ENCODE measurements around the gene MAP3K19. TPM values are rescaled to one million over a fixed set of nuclear protein-coding genes. Genes with fewer than 3 reads are reported as not detected.
A peak's percentile ranks its signal among the peaks of the same experiment; 100 is the strongest.
"Not testable (repeated sequence)": the region's sequence is repeated elsewhere in the genome, so short reads cannot be mapped to it uniquely, and the experiment has no call there.

The MAP3K19 gene
- total RNA-seq, 1 experiment from 2014 or later, result not detected

- Histone ChIP-seq H3K27ac (no peak overlapping the region), H3K9me3 (replicated peaks) (peaks cover 6% of the 10 kb centered on the region; the same call in 1 of the 2 replicates), H3K4me1 (no peaks in the 10 kb centered on the region), H3K36me3 (peaks cover 41% of the 10 kb centered on the region), H3K27me3 (no peaks in the 10 kb centered on the region), H3K4me3 (no peak overlapping the region)
- DNase-seq, result no peak
These were observed 19.5 kb upstream of the MAP3K19 start for GRCh38 chr2:135066710-135067109.

GRCh38 chr2:135064149-135064548, 16.9 kb upstream of the MAP3K19 start:
- Histone ChIP-seq H3K9me3 (replicated peaks) (no peaks in the 10 kb centered on the region), H3K27me3 (no peaks in the 10 kb centered on the region), H3K36me3 (peaks cover 46% of the 10 kb centered on the region), H3K27ac (no peak overlapping the region), H3K4me3 (no peak overlapping the region), H3K4me1 (no peaks in the 10 kb centered on the region)
- DNase-seq, result no peak

- no peaks in the 10 kb centered on the region for H3K9me3 ChIP-seq (replicated peaks)
These were observed 16.0 kb upstream of the MAP3K19 start for GRCh38 chr2:135063210-135063609.

GRCh38 chr2:135059577-135059976, 12.3 kb upstream of the MAP3K19 start:
- Histone ChIP-seq H3K9me3 (replicated peaks) (no peaks in the 10 kb centered on the region), H3K4me3 (no peak overlapping the region), H3K27me3 (no peaks in the 10 kb centered on the region), H3K4me1 (no peaks in the 10 kb centered on the region), H3K36me3 (peaks cover 51% of the 10 kb centered on the region), H3K27ac (no peak overlapping the region)
- no peak for DNase-seq

More at GRCh38 chr2:135063210-135063609, 16.0 kb upstream of the MAP3K19 start:
- no peak for DNase-seq
- Histone ChIP-seq H3K27me3 (no peaks in the 10 kb centered on the region), H3K4me3 (no peak overlapping the region), H3K36me3 (peaks cover 50% of the 10 kb centered on the region), H3K4me1 (no peaks in the 10 kb centered on the region), H3K27ac (no peak overlapping the region)

GRCh38 chr2:135056790-135057189, 9.5 kb upstream of the MAP3K19 start:
- Histone ChIP-seq H3K27me3 (no peaks in the 10 kb centered on the region), H3K4me3 (no peak overlapping the region), H3K36me3 (peaks cover 37% of the 10 kb centered on the region), H3K9me3 (replicated peaks) (no peaks in the 10 kb centered on the region), H3K27ac (no peak overlapping the region), H3K4me1 (peaks cover 4% of the 10 kb centered on the region; the same call in 1 of the 2 replicates)
- no peak for DNase-seq

- no peaks in the 10 kb centered on the region for H3K27me3 ChIP-seq
- H3K4me3 ChIP-seq, result no peak overlapping the region
- no peak overlapping the region for H3K27ac ChIP-seq
- H3K36me3 ChIP-seq, result peaks cover 24% of the 10 kb centered on the region
- no peaks in the 10 kb centered on the region for H3K9me3 ChIP-seq (replicated peaks)
- peaks cover 4% of the 10 kb centered on the region; the same call in 1 of the 2 replicates for H3K4me1 ChIP-seq
- no peak for DNase-seq
These were observed 8.0 kb upstream of the MAP3K19 start for GRCh38 chr2:135055182-135055786.

- Histone ChIP-seq H3K36me3 (peaks cover 11% of the 10 kb centered on the region), H3K27ac (peak overlapping the region; percentile 85; the same call in 1 of the 2 replicates), H3K9me3 (replicated peaks) (no peaks in the 10 kb centered on the region), H3K4me1 (peaks cover 4% of the 10 kb centered on the region; the same call in 1 of the 2 replicates), H3K27me3 (no peaks in the 10 kb centered on the region), H3K4me3 (peak overlapping the region; percentile 83)
- DNase-seq, result peak; percentile 16 to 32
These were observed 5.8 kb upstream of the MAP3K19 start for GRCh38 chr2:135052997-135053474.

GRCh38 chr2:135052042-135052876, 5.0 kb upstream of the MAP3K19 start, which contains the start of gene RAB3GAP1:
TSS of gene RAB3GAP1 (plus strand) at chr2:135052292. CDS start at chr2:135052308, 16 bp downstream.
- DNase-seq, result peak; percentile 76 to 91
- peaks cover 9% of the 10 kb centered on the region for H3K36me3 ChIP-seq

GRCh38 chr2:135050684-135051083, 3.4 kb upstream of the MAP3K19 start:
- no peaks in the 10 kb centered on the region for H3K27me3 ChIP-seq
- no peak overlapping the region for H3K27ac ChIP-seq
- DNase-seq, result no peak
- no peaks in the 10 kb centered on the region; the same call in 1 of the 2 replicates for H3K36me3 ChIP-seq
- peaks cover 4% of the 10 kb centered on the region; the same call in 1 of the 2 replicates for H3K4me1 ChIP-seq
- no peaks in the 10 kb centered on the region for H3K9me3 ChIP-seq (replicated peaks)
- H3K4me3 ChIP-seq, result no peak overlapping the region

More at GRCh38 chr2:135052042-135052876, 5.0 kb upstream of the MAP3K19 start, which contains the start of gene RAB3GAP1:
- Histone ChIP-seq H3K27me3 (no peaks in the 10 kb centered on the region), H3K4me1 (peaks cover 4% of the 10 kb centered on the region; the same call in 1 of the 2 replicates), H3K27ac (peak within 1 kb of the TSS; percentile 85), H3K4me3 (peak within 1 kb of the TSS; percentile 83), H3K9me3 (replicated peaks) (no peaks in the 10 kb centered on the region)

GRCh38 chr2:135050132-135050531, 2.9 kb upstream of the MAP3K19 start:
- H3K4me3 ChIP-seq, result no peak overlapping the region
- DNase-seq, result no peak
- H3K27ac ChIP-seq, result no peak overlapping the region
- no peaks in the 10 kb centered on the region for H3K27me3 ChIP-seq
- peaks cover 4% of the 10 kb centered on the region; the same call in 1 of the 2 replicates for H3K4me1 ChIP-seq
- no peaks in the 10 kb centered on the region for H3K9me3 ChIP-seq (replicated peaks)
- H3K36me3 ChIP-seq, result no peaks in the 10 kb centered on the region; the same call in 1 of the 2 replicates

- Histone ChIP-seq H3K4me1 (peaks cover under 1% of the 10 kb centered on the region; the same call in 1 of the 2 replicates), H3K4me3 (no peak overlapping the region), H3K9me3 (replicated peaks) (no peaks in the 10 kb centered on the region), H3K27ac (no peak overlapping the region), H3K36me3 (no peaks in the 10 kb centered on the region), H3K27me3 (no peaks in the 10 kb centered on the region)
- no peak for DNase-seq
These were observed 875 bp upstream of the MAP3K19 start for GRCh38 chr2:135048122-135048521.

GRCh38 chr2:135043345-135043744, 3.9 kb downstream of the MAP3K19 start:
- peak in 1 of 2 experiments; percentile 17 for DNase-seq
- Histone ChIP-seq H3K36me3 (no peaks in the 10 kb centered on the region), H3K4me3 (no peak overlapping the region), H3K4me1 (no peaks in the 10 kb centered on the region), H3K27me3 (no peaks in the 10 kb centered on the region), H3K9me3 (replicated peaks) (no peaks in the 10 kb centered on the region), H3K27ac (no peak overlapping the region)

GRCh38 chr2:135037831-135038230, 9.4 kb downstream of the MAP3K19 start:
- DNase-seq, result no peak
- Histone ChIP-seq H3K4me3 (no peak overlapping the region), H3K36me3 (no peaks in the 10 kb centered on the region), H3K9me3 (replicated peaks) (no peaks in the 10 kb centered on the region), H3K27me3 (no peaks in the 10 kb centered on the region), H3K27ac (no peak overlapping the region), H3K4me1 (no peaks in the 10 kb centered on the region)

GRCh38 chr2:135033216-135033615, 14.0 kb downstream of the MAP3K19 start:
- not testable (repeated sequence) for H3K4me1 ChIP-seq; H3K36me3 ChIP-seq; H3K9me3 ChIP-seq (replicated peaks); H3K27ac ChIP-seq; H3K27me3 ChIP-seq; DNase-seq; H3K4me3 ChIP-seq

GRCh38 chr2:135030826-135031225, 16.4 kb downstream of the MAP3K19 start:
- no peak overlapping the region for H3K4me3 ChIP-seq

More at GRCh38 chr2:135030826-135031225, 16.4 kb downstream of the MAP3K19 start:
- Histone ChIP-seq H3K27me3 (no peaks in the 10 kb centered on the region), H3K27ac (no peak overlapping the region), H3K4me1 (no peaks in the 10 kb centered on the region), H3K9me3 (replicated peaks) (no peaks in the 10 kb centered on the region), H3K36me3 (no peaks in the 10 kb centered on the region)
- DNase-seq, result peak; percentile 28 to 67

All from SJCRH30 (cell line).